ENCODE results near the gene RBP3.

The RBP3 gene

GRCh38 chr10:47320812-47321211 lies 27.4 kb upstream of the RBP3 start:
- no peaks in the 10 kb centered on the region for H3K4me1 ChIP-seq
- no peak for TF ChIP-seq CTCF (IDR thresholded peaks at IDR 0.05)
- H2AFZ ChIP-seq = no peak overlapping the region
- H3K27ac ChIP-seq = no peak overlapping the region
- no peak overlapping the region for H3K4me3 ChIP-seq (ENCODE audit: low read depth, low read length)
- H3K27me3 ChIP-seq (ENCODE audit: control insufficient read depth, insufficient read depth, low read length) = no peaks in the 10 kb centered on the region
- no peak overlapping the region for H3K9ac ChIP-seq
- H3K4me2 ChIP-seq (ENCODE audit: low read length) = no peak overlapping the region
- H3K79me2 ChIP-seq = no peaks in the 10 kb centered on the region
- no peaks in the 10 kb centered on the region for H3K36me3 ChIP-seq (ENCODE audit: control insufficient read depth, insufficient read depth, low read length)
- H3K9me3 ChIP-seq (ENCODE audit: control insufficient read depth, low read length) = no peaks in the 10 kb centered on the region

- Histone ChIP-seq H3K4me2 (ENCODE audit: low read length) (no peak overlapping the region), H2AFZ (no peak overlapping the region), H3K4me3 (ENCODE audit: low read depth, low read length) (no peak overlapping the region), H3K27me3 (ENCODE audit: control insufficient read depth, insufficient read depth, low read length) (no peaks in the 10 kb centered on the region), H3K9ac (no peak overlapping the region), H3K79me2 (no peaks in the 10 kb centered on the region), H3K9me3 (ENCODE audit: control insufficient read depth, low read length) (no peaks in the 10 kb centered on the region), H3K27ac (no peak overlapping the region), H3K36me3 (ENCODE audit: control insufficient read depth, insufficient read depth, low read length) (no peaks in the 10 kb centered on the region), H3K4me1 (no peaks in the 10 kb centered on the region)
- no peak for TF ChIP-seq CTCF (IDR thresholded peaks at IDR 0.05)
Measured at GRCh38 chr10:47321521-47322195, 26.5 kb upstream of the RBP3 start.

GRCh38 chr10:47322300-47323061 lies 25.7 kb upstream of the RBP3 start, which contains the start of gene GDF2:
GDF2 (plus strand) TSS chr10:47322454; CDS start chr10:47322669, 215 bp downstream.
- H3K79me2 ChIP-seq = no peaks in the 10 kb centered on the region
- no peaks in the 10 kb centered on the region for H3K27me3 ChIP-seq (ENCODE audit: control insufficient read depth, insufficient read depth, low read length)
- H3K4me1 ChIP-seq = no peaks in the 10 kb centered on the region
- TF ChIP-seq CTCF (IDR thresholded peaks at IDR 0.05) = no peak
- H3K4me2 ChIP-seq (ENCODE audit: low read length) = no peak within 1 kb of the TSS
- H3K4me3 ChIP-seq (ENCODE audit: low read depth, low read length) = no peak within 1 kb of the TSS
- no peaks in the 10 kb centered on the region for H3K36me3 ChIP-seq (ENCODE audit: control insufficient read depth, insufficient read depth, low read length)
- no peak within 1 kb of the TSS for H3K9ac ChIP-seq
- H3K27ac ChIP-seq = no peak within 1 kb of the TSS
- H3K9me3 ChIP-seq (ENCODE audit: control insufficient read depth, low read length) = no peaks in the 10 kb centered on the region
- H2AFZ ChIP-seq = no peak within 1 kb of the TSS

GRCh38 chr10:47323087-47323486 lies 25.1 kb upstream of the RBP3 start:
- no peaks in the 10 kb centered on the region for H3K79me2 ChIP-seq
- H3K4me3 ChIP-seq (ENCODE audit: low read depth, low read length) = no peak overlapping the region
- no peak overlapping the region for H3K9ac ChIP-seq
- H3K27me3 ChIP-seq (ENCODE audit: control insufficient read depth, insufficient read depth, low read length) = no peaks in the 10 kb centered on the region
- H3K27ac ChIP-seq = no peak overlapping the region
- H3K36me3 ChIP-seq (ENCODE audit: control insufficient read depth, insufficient read depth, low read length) = no peaks in the 10 kb centered on the region
- no peak overlapping the region for H2AFZ ChIP-seq
- no peaks in the 10 kb centered on the region for H3K9me3 ChIP-seq (ENCODE audit: control insufficient read depth, low read length)
- TF ChIP-seq CTCF (IDR thresholded peaks at IDR 0.05) = no peak
- H3K4me2 ChIP-seq (ENCODE audit: low read length) = no peak overlapping the region
- no peaks in the 10 kb centered on the region for H3K4me1 ChIP-seq
